Germinal center (tissue), 1 donor: Measurements from ENCODE around the gene PAX5.
A peak's percentile ranks its signal among the peaks of the same experiment; 100 is the strongest.

Experiments
- DNase-seq: peaks from one replicate; pipeline ENCODE4 v3.0.0; 2012; ENCODE audit warnings: mixed read lengths, low spot score

The PAX5 gene

DNA sequence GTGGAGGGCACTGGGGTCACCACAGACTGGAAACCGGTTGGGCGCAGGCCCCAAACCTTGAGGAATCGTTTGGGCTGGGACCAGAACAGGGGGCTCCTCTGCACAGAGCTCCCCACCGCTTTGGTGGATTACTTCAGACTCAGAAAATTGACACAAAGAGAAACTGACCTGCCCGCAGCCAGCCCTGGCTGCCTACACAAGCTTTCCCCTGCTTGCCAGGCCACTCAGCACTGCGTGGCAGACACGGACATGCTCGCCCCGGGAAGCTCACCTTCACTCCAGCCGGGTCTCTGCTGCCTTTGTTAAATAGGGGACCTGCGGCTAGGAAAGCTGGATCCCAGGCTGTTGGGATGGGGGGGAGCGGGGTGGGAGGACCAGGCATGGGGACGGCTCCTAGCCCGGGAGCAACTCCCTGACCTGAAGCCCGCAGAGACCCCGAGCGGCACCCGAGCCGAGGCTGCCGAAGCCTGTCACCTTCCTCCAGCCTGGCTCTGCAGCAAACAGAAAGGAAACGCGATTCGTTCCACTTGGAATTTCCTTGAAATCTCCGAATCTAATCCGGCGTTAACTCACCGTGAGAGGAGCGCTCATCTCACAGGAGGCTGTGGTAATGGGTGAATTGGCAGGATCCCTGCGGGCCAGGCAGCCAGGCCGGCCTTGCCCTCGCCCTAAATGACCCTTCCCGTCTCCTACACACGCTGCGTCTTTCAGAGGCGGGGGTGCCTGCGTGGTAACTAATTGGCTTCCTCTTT, 8.8 kb downstream of the PAX5 start:
- DNase-seq = no peak

- DNase-seq = no peak
Measured at GRCh38 chr9:37017546-37017945, 16.5 kb downstream of the PAX5 start.

DNA sequence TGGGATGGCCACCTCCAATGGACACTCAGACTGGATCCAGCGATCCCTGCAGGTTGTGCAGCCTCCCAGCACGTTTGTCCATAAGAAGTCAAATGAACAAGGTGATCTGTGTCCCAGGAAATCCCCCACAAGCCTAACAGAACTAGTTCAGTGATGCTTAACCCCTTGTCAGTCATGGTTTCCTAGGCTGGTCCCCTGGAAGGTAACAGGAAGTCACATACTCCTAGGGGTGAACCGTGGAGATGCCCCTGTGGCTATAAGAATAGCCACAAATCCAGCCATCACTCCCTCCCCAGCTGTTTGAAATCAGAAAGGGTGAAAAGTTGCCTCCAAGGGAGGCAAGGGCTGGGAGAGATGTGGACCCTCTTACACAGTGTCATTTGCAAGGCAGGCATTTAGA, 22.5 kb downstream of the PAX5 start:
- peak; percentile 33 for DNase-seq

DNA sequence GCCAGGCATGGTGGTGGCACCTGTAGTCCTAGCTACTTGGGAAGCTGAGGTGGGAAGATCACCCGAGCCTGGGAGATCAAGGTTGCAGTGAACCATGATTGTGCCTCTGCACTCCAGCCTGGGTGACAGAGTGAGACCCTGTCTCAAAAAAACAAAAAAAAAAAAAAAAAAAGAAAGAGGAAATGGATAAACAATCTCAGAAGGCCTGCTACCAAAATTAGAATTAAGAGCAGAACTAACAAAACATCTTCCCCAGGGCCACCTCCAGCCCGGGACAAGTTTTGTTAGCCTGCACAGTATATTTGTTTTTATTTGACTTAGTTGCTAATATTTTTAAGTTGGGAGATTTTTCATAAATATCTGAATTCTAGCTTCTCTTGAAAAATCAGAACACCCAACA, 23.1 kb downstream of the PAX5 start:
- peak; percentile 41 for DNase-seq

DNA sequence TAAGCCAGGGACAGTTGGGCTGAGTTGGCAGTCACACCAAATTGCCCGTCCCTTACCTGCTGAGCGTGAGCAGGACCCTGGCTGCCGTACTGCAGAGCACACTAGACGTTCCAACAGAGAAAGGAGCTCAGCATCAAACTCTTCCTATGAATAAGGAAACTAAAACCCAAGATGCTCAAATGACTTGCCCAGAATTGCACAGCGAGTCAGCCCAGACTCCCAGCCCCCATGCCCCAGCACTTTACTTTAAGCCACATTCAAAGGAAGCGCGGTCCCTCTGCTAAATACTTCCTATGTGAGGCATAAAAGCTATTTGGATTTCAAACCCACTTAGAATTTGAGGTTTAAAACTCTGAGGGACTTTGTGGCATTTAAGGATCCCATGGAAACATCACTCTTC, 23.9 kb downstream of the PAX5 start:
- peak; percentile 15 for DNase-seq

- no peak for DNase-seq
Measured at GRCh38 chr9:37007295-37007694, 26.8 kb downstream of the PAX5 start.

DNA sequence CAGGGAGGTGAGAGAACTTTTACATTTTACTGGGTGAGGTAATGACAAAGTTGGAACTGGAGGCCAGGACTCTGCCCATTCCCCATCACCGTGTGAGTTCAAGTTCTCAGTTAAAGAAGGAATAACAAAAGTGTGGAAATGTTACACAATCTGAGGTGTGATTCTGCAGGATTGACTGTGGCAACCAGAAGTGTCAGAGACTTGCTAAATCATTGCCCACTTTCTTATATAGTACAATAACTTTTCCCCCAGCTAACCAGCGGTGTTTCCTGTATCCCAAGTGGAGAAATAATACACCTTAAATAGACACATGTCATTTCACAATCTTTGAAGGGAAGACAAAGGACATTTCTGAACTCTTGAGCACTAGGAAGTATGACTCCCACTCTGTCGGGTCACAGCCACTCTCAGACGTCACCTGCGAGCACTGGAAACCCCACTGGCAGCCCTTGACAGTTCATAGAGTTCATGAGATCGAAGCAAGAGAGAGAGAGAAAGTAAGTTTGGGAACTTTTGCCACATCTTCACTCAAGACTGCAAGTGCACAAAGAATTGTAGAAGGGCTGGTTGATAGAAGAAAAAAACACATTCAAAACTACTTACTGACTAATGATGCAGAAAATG, 28.4 kb downstream of the PAX5 start:
- DNase-seq = peak; percentile 25

DNA sequence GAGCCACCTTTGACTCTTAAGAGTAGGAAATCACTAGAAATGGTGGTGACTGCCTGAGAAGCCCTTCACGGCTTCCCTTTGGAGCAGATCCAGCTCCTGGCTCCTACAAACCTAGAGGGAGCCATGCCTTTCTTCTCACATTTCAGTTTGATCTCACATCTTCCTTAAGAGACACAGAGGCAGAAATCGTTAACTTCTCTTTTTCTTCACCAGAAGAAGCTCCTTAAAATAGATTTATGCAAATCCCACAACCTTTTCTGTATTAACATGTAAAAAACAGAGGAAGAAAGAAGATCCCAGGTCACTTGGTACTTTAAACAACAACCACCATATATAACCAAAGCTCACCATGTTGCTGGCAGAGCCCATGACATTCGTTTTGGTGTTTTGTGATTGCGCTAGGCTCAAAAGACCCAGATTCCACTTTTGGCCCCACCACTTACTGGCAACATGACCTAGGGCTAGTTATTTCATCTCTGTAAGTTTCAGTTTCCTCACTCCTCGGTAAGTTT, 29.6 kb downstream of the PAX5 start:
- DNase-seq = peak; percentile 38

GRCh38 chr9:37002413-37003217, 31.5 kb downstream of the PAX5 start:
- peak; percentile 41 for DNase-seq

DNA sequence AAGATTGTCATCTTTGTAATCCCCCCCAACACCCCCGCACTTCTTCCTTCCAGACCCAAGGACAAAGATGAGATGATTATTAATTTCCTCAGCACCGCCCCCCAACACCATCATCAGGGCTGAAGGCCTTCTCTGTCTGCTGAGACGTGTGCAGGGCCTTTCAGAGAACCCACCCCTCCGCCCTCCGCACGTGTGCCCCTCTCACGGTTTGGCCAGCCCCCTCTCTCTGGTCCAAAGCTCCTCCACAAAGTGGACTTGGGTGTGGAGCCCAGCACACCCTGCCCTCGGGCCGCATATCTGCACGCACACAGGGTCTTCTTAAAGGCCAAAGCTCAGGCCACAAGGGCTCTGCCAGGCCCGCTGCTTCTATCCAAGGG, 32.0 kb downstream of the PAX5 start:
- DNase-seq = no peak

DNA sequence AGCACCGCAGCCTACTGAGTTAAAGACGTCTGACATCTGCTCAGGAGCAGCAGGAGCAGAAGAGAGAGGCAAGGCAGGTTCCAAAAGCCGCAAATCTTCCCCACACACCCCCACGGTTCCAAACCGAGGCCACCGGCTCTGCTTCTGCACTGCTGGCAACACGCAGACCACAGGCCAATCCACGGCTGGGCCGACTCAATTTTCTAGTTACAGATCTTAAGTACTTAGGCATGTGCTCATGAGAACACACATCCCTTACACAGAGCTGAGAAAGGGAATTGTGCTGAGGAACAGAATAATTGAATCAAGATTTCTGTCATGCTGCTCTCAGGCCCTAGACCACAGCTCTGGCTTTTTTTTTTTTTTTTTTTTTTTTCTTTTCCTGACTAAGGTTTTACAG, 32.6 kb downstream of the PAX5 start:
- DNase-seq = no peak

DNA sequence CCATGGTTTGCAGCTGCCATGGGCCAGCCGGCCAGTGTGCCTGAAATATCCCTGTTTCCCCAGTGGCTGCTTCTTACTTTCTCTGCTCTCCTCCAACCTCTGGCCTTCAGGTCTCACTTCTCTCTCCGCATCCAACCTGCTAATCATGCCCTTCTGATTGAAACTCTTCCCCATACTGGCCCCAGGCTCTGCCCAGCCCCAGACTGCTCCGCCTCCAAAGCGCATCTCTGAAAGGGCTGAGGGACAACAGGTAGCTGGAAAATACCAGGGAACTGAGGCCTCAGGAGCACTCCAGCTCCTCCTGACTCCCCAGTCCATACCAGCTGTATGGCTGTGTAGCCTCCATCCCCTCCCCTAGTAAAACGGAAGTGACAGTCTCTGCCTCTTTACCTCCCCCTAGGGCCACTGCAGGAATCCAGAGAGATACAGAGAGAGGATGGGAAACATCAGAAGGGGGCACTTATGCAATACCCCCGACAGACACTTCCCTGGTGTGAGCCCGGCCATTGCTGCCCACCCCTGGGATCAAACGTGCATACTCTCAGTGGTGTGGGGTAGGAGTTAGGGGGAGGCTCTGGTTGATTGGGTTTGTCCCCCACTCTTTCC, 34.2 kb downstream of the PAX5 start:
- no peak for DNase-seq

DNA sequence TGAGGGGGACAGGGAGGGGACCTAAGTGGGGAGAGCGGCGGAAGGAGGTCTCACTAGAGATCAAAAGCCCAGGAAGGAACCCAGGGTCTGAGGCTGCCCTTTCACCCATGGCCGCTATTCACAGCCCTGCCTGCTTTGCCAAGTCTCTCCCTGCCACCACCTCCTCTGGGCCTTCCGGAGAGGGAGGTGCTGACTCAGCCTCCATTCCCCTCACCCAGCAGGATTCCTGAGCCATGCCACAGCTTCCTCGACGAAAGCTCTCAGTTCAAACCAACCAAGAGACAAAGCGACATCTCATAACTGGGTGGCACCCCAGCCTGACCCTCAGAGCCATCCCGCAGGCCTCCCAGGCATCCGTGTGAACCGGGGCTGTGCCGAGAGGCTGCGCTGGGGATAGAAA, 36.7 kb downstream of the PAX5 start:
- no peak for DNase-seq

DNA sequence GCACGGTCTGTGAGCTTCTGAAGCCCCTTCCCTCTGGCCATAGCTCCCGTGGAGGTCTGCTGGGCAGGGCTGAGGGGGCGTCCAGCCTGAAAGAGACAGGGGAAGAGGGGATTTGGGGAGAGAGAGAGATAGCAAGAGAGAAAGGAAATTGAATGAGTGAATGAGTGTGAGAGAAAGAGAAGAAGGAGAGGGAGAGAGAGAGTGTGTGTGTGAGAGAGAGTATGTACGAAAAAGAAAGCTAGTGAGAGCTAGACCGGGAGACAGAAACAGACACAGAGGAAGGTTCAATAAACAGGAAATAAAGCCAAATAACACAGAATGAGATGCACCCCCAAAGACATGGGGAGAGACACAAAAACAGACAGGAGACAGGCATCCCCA, 37.4 kb downstream of the PAX5 start:
- DNase-seq = no peak

DNA sequence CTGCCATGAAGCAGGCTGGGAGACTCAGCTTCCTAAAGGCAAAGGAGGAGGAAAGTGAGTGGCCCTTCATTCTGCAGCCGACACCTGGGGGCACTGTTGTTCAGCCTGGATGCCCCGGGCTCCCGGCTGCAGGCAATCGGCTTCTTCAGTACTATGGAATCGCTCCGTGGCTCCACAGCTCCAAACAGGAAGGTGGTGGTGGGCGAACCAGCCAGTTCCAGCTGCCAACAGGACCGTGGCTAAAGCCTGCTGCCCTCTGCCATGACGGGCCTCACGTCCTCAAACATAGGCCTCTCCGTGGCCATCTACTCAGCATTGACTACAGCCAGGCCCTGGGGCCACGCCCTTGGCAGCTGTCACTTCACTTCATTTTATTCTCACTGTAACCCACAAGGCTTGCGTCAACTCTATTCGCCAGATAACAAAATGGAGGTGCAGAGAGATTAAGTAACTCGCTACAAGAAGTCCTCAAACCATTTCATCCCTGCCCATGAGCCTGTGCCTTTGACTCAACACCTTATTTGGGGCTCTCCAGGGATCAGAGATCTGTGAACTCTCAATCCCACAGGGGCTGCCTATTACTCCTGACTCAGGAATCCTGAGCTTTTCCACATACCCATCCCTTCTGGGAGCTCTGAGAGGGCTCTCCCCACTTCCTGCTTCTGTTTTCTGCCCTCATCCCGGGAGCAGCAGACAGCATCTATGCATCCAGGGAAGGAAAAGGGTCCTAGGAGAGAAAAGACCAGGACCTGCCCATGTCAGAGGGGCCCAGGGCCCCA, 38.0 kb downstream of the PAX5 start:
- DNase-seq = no peak

DNA sequence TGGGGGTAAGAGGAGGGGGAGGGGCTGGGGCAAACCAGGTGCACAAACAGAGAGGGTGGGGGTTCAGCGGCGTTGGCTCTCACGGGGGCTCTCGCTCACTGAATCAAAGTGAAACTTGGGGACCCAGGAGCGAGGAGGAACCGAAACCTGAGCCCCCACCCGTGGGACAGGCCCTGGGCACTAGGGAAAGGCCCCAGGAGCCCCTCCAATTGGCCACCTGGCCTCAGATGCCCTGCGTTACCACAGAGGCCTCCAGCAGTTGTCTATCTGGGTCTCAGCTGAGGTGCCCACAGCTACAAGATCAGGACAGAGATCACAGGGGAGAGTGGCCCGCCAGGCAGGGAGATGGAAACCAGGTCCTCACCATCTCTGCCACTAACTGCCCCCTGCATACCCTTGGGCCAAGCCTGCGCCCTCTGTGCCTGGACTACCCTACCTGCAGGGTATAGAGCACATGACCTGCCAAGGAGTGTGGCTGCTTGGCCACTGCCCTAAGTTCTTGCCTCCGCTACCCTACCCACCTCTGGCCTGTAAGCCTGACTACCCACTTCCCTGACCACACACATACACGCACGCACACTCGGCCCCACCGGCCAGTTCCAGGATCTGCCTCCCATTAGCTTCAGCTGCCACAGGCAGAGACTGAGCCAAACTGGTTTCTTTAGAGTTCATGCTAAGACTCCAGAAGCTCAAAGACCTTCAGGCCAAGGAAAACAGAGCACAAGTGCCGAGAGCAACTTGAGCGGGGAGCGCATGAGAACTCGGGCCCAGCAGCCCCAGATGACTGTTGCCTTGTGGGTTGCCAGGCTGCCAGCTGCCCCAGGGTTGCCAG, 39.9 kb downstream of the PAX5 start:
- DNase-seq = peak; percentile 88

DNA sequence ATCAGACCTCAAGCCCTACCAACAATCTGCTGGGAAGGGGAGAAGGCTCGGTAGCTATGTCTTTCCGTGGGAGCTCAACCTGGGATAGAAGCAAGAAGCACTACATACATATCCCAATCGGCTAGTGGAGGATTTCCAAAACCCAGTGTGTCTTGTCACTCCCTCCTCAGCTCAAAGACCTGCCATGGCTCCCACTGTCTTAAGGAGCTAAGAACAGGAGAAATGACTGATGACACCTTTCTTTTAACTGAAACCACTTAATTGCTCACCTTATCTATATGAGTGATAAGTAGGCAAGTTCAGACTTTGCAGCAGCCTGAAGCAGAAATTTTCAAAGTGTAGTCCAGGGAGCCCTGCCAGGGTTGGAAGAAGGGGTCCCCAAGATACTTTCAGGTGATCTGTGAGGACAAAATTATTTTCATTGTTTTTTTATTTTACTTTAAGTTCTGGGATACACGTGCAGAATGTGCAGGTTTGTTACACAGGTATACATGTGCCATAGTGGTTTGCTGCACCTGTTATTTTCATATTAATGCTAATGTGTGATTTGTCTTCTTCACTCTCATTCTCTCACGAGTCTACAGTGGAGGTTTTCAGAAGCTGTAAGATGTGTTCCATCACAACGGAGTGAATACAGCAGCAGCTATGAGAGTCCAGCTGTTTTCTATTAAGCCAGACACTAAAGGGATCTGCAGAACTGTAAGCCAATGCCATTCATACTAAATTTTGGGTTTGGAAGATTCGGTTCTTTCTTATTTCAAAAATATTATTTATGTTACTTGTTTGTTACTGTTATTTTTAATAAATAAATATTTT, 41.4 kb downstream of the PAX5 start:
- DNase-seq = no peak

DNA sequence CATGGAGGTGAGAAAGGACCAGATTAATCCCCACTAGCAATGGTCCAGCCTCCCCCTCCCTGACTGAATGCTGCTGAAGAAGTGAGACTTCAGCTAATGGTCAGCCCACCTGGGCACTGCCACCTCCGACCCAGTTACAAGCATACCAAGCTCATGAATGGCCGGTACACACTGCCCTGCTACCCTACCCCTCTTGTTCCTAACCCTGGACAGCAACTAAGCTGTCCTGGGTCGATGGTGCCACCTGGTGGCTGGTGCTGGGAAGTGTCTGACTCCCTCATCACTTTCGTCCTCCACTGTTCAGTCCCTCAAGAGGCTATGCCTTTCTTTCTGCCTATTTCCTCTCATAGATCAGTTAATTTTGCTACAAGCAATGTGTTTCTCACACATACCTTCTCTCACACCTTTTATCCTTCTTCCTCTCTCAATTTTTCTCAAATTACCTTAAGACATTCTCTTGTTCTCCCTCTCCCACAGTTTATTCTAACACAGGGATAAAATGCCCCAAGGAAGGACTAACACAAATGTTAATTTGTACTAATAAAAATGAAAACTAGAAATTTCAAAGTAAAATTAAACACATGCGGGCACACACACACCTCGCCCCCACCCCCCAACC, 42.4 kb downstream of the PAX5 start:
- peak; percentile 75 for DNase-seq

DNA sequence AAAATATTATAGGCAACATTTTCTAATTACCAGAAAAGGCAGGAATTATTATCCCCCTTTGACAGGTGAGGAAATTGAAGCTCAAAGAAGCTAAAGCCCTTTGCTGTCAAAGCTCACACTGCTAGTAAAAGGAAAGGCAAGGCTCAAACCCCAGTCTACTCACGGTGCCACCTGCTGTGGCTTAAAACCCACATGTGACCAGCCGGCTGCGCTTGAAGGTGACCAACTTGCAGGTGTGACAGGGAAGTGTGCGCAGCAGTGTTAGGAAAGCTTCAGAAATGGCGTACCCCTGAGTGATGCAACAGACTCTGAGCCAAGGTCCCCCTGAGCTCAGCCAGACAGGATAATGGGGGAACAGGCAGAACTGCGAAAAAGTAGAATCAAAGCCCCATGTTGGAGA, 45.2 kb downstream of the PAX5 start:
- DNase-seq = no peak

- DNase-seq = no peak
Measured at GRCh38 chr9:36987891-36988290, 46.2 kb downstream of the PAX5 start.
